GM19438 (cell line): ENCODE measurements around the gene SH2D2A.
"Not testable (repeated sequence)": the region's sequence is repeated elsewhere in the genome, so short reads cannot be mapped to it uniquely, and the experiment has no call there.

ENCODE experiments used
- ATAC-seq: cut with Tn5 transposase; IDR thresholded peaks from one replicate; pipeline ENCODE4 v1.9.1; 2021; ENCODE audit warnings: low read depth; ENCODE audit not compliant: unreplicated experiment

SH2D2A gene

GRCh38 chr1:156775799-156776198, 40.8 kb downstream of the SH2D2A start:
- no peak for ATAC-seq

GRCh38 chr1:156773607-156774006, 43.0 kb downstream of the SH2D2A start:
- ATAC-seq, result no peak

- ATAC-seq, result no peak
Observed at GRCh38 chr1:156772728-156773497, 43.7 kb downstream of the SH2D2A start.

- no peak for ATAC-seq
Observed at GRCh38 chr1:156772222-156772621, 44.4 kb downstream of the SH2D2A start.

GRCh38 chr1:156768610-156769295, 47.9 kb downstream of the SH2D2A start:
- ATAC-seq, result no peak

- no peak for ATAC-seq
Observed at GRCh38 chr1:156767879-156768604, 48.6 kb downstream of the SH2D2A start.

- ATAC-seq, result peak; percentile 91
Observed at GRCh38 chr1:156767101-156767878, 49.4 kb downstream of the SH2D2A start, which contains the start of gene PRCC. TSS of gene PRCC (plus strand) at chr1:156767535. CDS start at chr1:156767772, 237 bp downstream.

GRCh38 chr1:156766298-156767100, 50.1 kb downstream of the SH2D2A start:
- ATAC-seq, result peak; percentile 15

GRCh38 chr1:156765666-156766065, 51.0 kb downstream of the SH2D2A start:
- no peak for ATAC-seq

- not testable (repeated sequence) for ATAC-seq
Observed at GRCh38 chr1:156765136-156765535, 51.5 kb downstream of the SH2D2A start.

GRCh38 chr1:156760796-156761104, 55.9 kb downstream of the SH2D2A start:
- no peak for ATAC-seq

- ATAC-seq, result no peak
Observed at GRCh38 chr1:156760092-156760795, 56.4 kb downstream of the SH2D2A start.

GRCh38 chr1:156757572-156758253, 58.9 kb downstream of the SH2D2A start:
- not testable (repeated sequence) for ATAC-seq

GRCh38 chr1:156756355-156756754, 60.3 kb downstream of the SH2D2A start:
- ATAC-seq, result no peak
